Measurements from ENCODE around the gene PBX1.

Gene PBX1

GRCh38 chr1:164830628-164831027 lies 271.6 kb downstream of the PBX1 start:
- no peak for TF ChIP-seq CTCF (IDR thresholded peaks at IDR 0.05; ENCODE audit: insufficient read depth, low read depth, low read length, missing control alignments)
- no peak for DNase-seq (ENCODE audit: low read depth)
- H3K4me3 ChIP-seq (ENCODE audit: low read depth, low read length), result no peak overlapping the region

GRCh38 chr1:164834641-164835040 lies 275.7 kb downstream of the PBX1 start:
- no peak for DNase-seq (ENCODE audit: low read depth)
- no peak for TF ChIP-seq CTCF (IDR thresholded peaks at IDR 0.05; ENCODE audit: insufficient read depth, low read depth, low read length, missing control alignments)
- H3K4me3 ChIP-seq (ENCODE audit: low read depth, low read length), result no peak overlapping the region

- H3K4me3 ChIP-seq (ENCODE audit: low read depth, low read length), result no peak overlapping the region
- no peak for DNase-seq (ENCODE audit: low read depth)
- no peak for TF ChIP-seq CTCF (IDR thresholded peaks at IDR 0.05; ENCODE audit: insufficient read depth, low read depth, low read length, missing control alignments)
These were observed 277.6 kb downstream of the PBX1 start for GRCh38 chr1:164836614-164837018.

GRCh38 chr1:164838786-164839185 lies 279.8 kb downstream of the PBX1 start:
- H3K4me3 ChIP-seq (ENCODE audit: low read depth, low read length), result no peak overlapping the region
- no peak for DNase-seq (ENCODE audit: low read depth)
- no peak for TF ChIP-seq CTCF (IDR thresholded peaks at IDR 0.05; ENCODE audit: insufficient read depth, low read depth, low read length, missing control alignments)

- H3K4me3 ChIP-seq (ENCODE audit: low read depth, low read length), result no peak overlapping the region
- DNase-seq (ENCODE audit: low read depth), result no peak
- TF ChIP-seq CTCF (IDR thresholded peaks at IDR 0.05; ENCODE audit: insufficient read depth, low read depth, low read length, missing control alignments), result no peak
These were observed 282.0 kb downstream of the PBX1 start for GRCh38 chr1:164840936-164841335.

- TF ChIP-seq CTCF (IDR thresholded peaks at IDR 0.05; ENCODE audit: insufficient read depth, low read depth, low read length, missing control alignments), result no peak
- no peak for DNase-seq (ENCODE audit: low read depth)
- no peak overlapping the region for H3K4me3 ChIP-seq (ENCODE audit: low read depth, low read length)
These were observed 282.9 kb downstream of the PBX1 start for GRCh38 chr1:164841702-164842465.

GRCh38 chr1:164842870-164843269 lies 283.9 kb downstream of the PBX1 start:
- TF ChIP-seq CTCF (IDR thresholded peaks at IDR 0.05; ENCODE audit: insufficient read depth, low read depth, low read length, missing control alignments), result no peak
- DNase-seq (ENCODE audit: low read depth), result no peak
- no peak overlapping the region for H3K4me3 ChIP-seq (ENCODE audit: low read depth, low read length)

Measured in GM12865 (cell line).